CD8-positive, alpha-beta memory T cell (primary cell): ENCODE results near the gene PRRT1B. TPM values are rescaled to one million over a fixed set of nuclear protein-coding genes. Genes with fewer than 3 reads are reported as not detected.

Experiments
- CTCF ChIA-PET: fragments of 350-600 bp; sonication (Branson Sonifier 250); formaldehyde crosslinking; loops from one replicate; lab custom pipeline; 2021; ENCODE audit warnings: antibody characterized with exemption; lab: Charles Lee
- POLR2A ChIA-PET: fragments of 350-600 bp; sonication (Branson Sonifier 250); formaldehyde crosslinking; loops from one replicate; lab custom pipeline; 2021; ENCODE audit warnings: antibody characterized with exemption; lab: Charles Lee
- DNase-seq, 5 donors: peaks; one replicate each; pipeline versions ENCODE4 v3.0.0 to v3.0.0-alpha.2; 2020 to 2022; ENCODE audit warnings: mixed read lengths in 1 of 5
- H3K27ac ChIP-seq: one replicate; pipeline ENCODE4 v1.7.0; 2013; ENCODE audit warnings: low read depth, mild to moderate bottlenecking, low read length, moderate library complexity
- H3K27me3 ChIP-seq: 2 replicates; pipeline ENCODE4 v1.7.0; 2013; ENCODE audit warnings: low read length, mild to moderate bottlenecking; ENCODE audit not compliant: insufficient read depth, poor library complexity, severe bottlenecking
- H3K36me3 ChIP-seq: 2 replicates; pipeline ENCODE4 v1.7.0; 2013; ENCODE audit warnings: mild to moderate bottlenecking, low read length, moderate library complexity; ENCODE audit not compliant: insufficient read depth
- H3K4me1 ChIP-seq: 2 replicates; pipeline ENCODE4 v1.7.0; 2013; ENCODE audit warnings: mild to moderate bottlenecking, low read length, moderate library complexity; ENCODE audit not compliant: insufficient read depth
- H3K4me3 ChIP-seq: 2 replicates; pipeline ENCODE4 v1.7.0; 2013; ENCODE audit warnings: mild to moderate bottlenecking, low read length
- H3K9me3 ChIP-seq: 2 replicates; pipeline ENCODE4 v1.7.0; 2013; ENCODE audit warnings: mild to moderate bottlenecking, low read length
- H3K27ac Mint-ChIP-seq, 8 donors: one replicate each; pipeline ENCODE4 v1.8.0; 2020 to 2021; ENCODE audit warnings: mixed read lengths in 8 of 8, mild to moderate bottlenecking in 6 of 8, inconsistent platforms in 3 of 8, moderate library complexity in 3 of 8
- H3K27me3 Mint-ChIP-seq, 2 donors: one replicate each; pipeline ENCODE4 v1.8.0; 2020 to 2021; ENCODE audit warnings: mixed read lengths in 2 of 2, mild to moderate bottlenecking in 1 of 2, moderate library complexity in 1 of 2
- H3K36me3 Mint-ChIP-seq, 3 donors: one replicate each; pipeline ENCODE4 v1.8.0; 2020 to 2021; ENCODE audit warnings: mixed read lengths in 3 of 3, inconsistent platforms in 1 of 3, mild to moderate bottlenecking in 1 of 3
- H3K4me1 Mint-ChIP-seq, 3 donors: one replicate each; pipeline ENCODE4 v1.8.0; 2020 to 2021; ENCODE audit warnings: mixed read lengths in 3 of 3, inconsistent platforms in 1 of 3, mild to moderate bottlenecking in 1 of 3
- H3K4me3 Mint-ChIP-seq, 7 donors: one replicate each; pipeline ENCODE4 v1.8.0; 2020 to 2021; ENCODE audit warnings: mixed read lengths in 7 of 7, mild to moderate bottlenecking in 6 of 7, moderate library complexity in 4 of 7, inconsistent platforms in 2 of 7
- H3K9me3 Mint-ChIP-seq, 5 donors: one replicate each; pipeline ENCODE4 v1.8.0; 2020 to 2022; ENCODE audit warnings: mixed read lengths in 5 of 5, mild to moderate bottlenecking in 3 of 5, moderate library complexity in 2 of 5, inconsistent platforms in 1 of 5
- polyA plus RNA-seq: library from polyadenylated mRNA; unstranded; fragments of 300-500 nt; fragmentation: Illumina TruSeq; gene quantifications from one replicate; pipeline ENCODE4 v1.2.3, GENCODE V29; 2021
- total RNA-seq, 2 experiments: library from RNA; stranded (reverse); gene quantifications; one replicate each; pipeline ENCODE4 v1.2.3, GENCODE V29; 2021

The PRRT1B gene
- total and polyA plus RNA-seq, 3 experiments from 2014 or later: not detected

DNA sequence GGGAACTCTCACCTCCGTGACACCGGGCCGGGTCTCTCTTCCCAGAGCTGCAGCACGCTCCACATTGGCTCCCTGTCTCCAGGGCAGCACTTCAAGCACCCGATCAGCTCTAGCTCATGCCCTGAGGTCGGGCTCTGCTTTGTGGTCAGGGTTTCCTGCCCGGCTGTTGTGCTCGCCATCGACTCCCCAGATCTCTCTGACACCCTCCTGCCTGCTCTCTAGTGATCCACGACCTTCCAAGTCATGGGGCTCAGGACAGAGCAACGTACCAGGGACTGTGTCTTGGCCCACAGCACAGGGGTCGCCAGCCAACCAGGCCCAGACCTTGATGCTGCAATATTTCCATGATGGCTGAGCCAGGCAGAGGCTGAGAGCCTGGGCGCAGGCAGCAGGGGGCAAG, 45.1 kb downstream of the PRRT1B start:
- no peaks in the 10 kb centered on the region for H3K9me3 Mint-ChIP-seq
- POLR2A ChIA-PET: no interaction called here

GRCh38 chr9:131590907-131591844, 45.9 kb downstream of the PRRT1B start:
- CTCF ChIA-PET: interaction anchor here (0.7 to 9.2 kb wide), 34 partner anchors 10 to 242 kb away, joined by 3 to 119 read pairs (median 4); partner anchors contain the start of gene RAPGEF1
- peaks cover 0 to 1% of the 10 kb centered on the region in 2 donors for H3K27me3 Mint-ChIP-seq
- Histone ChIP-seq H3K27me3 (no peaks in the 10 kb centered on the region), H3K4me3 (no peak overlapping the region), H3K36me3 (peaks cover 17% of the 10 kb centered on the region), H3K27ac (no peak overlapping the region), H3K9me3 (no peaks in the 10 kb centered on the region), H3K4me1 (peaks cover 16% of the 10 kb centered on the region)
- H3K9me3 Mint-ChIP-seq: no peaks in the 10 kb centered on the region
- H3K4me1 Mint-ChIP-seq: peaks cover 25 to 51% (median 38%) of the 10 kb centered on the region in 3 donors
- peak overlapping the region; percentile 76 to 91 (median 86) for H3K27ac Mint-ChIP-seq
- POLR2A ChIA-PET: interaction anchor here (0.8 kb wide), 2 partner anchors 13 to 146 kb away, joined by 3 read pairs; no protein-coding TSS in a partner anchor
- peak overlapping the region in 6 of 7 donors; percentile 29 to 87 (median 48) for H3K4me3 Mint-ChIP-seq
- peak; percentile 66 to 84 (median 68) for DNase-seq
- H3K36me3 Mint-ChIP-seq: peaks cover 0 to 83% (median 6%) of the 10 kb centered on the region in 3 donors

More for the DNA sequence above, 45.1 kb downstream of the PRRT1B start:
- Histone ChIP-seq H3K36me3 (peaks cover 10% of the 10 kb centered on the region), H3K4me3 (no peak overlapping the region), H3K4me1 (peaks cover 22% of the 10 kb centered on the region), H3K27me3 (no peaks in the 10 kb centered on the region), H3K9me3 (no peaks in the 10 kb centered on the region), H3K27ac (no peak overlapping the region)
- peak in 1 of 5 donors; percentile 57 for DNase-seq
- Mint-ChIP-seq H3K27me3 (peaks cover 0 to 1% of the 10 kb centered on the region in 2 donors), H3K27ac (peak overlapping the region; percentile 76 to 91 (median 84)), H3K4me1 (peaks cover 29 to 58% (median 46%) of the 10 kb centered on the region in 3 donors), H3K4me3 (peak overlapping the region in 5 of 7 donors; percentile 29 to 87 (median 58)), H3K36me3 (peaks cover 0 to 76% (median 6%) of the 10 kb centered on the region in 3 donors)
- CTCF ChIA-PET: interaction anchor here (0.7 to 9.2 kb wide), 12 partner anchors 18 to 168 kb away, joined by 3 to 119 read pairs (median 4); partner anchors contain the start of gene RAPGEF1

DNA sequence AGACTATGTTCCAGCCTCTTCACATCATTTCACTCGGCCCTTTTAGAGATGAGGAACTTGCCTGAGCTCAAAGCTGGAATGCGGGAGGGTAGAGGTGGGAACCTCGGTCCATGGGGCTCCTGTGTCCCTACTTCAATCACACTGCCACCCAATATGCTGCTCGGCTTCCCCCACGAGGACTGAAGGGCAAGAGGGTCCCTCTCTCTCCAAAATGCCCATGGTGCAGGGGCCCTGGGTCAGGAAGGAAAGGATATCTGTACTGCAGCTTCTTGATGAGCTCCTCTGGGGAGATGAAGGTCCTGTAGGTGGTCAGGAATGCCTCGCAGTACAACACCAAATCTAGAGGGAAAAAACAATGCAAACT, 46.5 kb downstream of the PRRT1B start:
- Mint-ChIP-seq H3K4me3 (no peak overlapping the region), H3K9me3 (no peaks in the 10 kb centered on the region), H3K36me3 (peaks cover 0 to 89% (median 6%) of the 10 kb centered on the region in 3 donors), H3K27me3 (peaks cover 0 to 1% of the 10 kb centered on the region in 2 donors), H3K27ac (peak overlapping the region; percentile 39 to 91 (median 78)), H3K4me1 (peaks cover 25 to 45% (median 32%) of the 10 kb centered on the region in 3 donors)
- peaks cover 16% of the 10 kb centered on the region for H3K4me1 ChIP-seq
- CTCF ChIA-PET: interaction anchor here (0.7 to 9.2 kb wide), 34 partner anchors 10 to 242 kb away, joined by 3 to 119 read pairs (median 4); partner anchors contain the start of gene RAPGEF1
- no peak overlapping the region for H3K4me3 ChIP-seq
- H3K9me3 ChIP-seq: no peaks in the 10 kb centered on the region
- POLR2A ChIA-PET: interaction anchor here (0.8 kb wide), 2 partner anchors 13 to 145 kb away, joined by 3 read pairs; no protein-coding TSS in a partner anchor
- H3K36me3 ChIP-seq: peaks cover 22% of the 10 kb centered on the region
- no peaks in the 10 kb centered on the region for H3K27me3 ChIP-seq
- H3K27ac ChIP-seq: no peak overlapping the region
- no peak for DNase-seq

DNA sequence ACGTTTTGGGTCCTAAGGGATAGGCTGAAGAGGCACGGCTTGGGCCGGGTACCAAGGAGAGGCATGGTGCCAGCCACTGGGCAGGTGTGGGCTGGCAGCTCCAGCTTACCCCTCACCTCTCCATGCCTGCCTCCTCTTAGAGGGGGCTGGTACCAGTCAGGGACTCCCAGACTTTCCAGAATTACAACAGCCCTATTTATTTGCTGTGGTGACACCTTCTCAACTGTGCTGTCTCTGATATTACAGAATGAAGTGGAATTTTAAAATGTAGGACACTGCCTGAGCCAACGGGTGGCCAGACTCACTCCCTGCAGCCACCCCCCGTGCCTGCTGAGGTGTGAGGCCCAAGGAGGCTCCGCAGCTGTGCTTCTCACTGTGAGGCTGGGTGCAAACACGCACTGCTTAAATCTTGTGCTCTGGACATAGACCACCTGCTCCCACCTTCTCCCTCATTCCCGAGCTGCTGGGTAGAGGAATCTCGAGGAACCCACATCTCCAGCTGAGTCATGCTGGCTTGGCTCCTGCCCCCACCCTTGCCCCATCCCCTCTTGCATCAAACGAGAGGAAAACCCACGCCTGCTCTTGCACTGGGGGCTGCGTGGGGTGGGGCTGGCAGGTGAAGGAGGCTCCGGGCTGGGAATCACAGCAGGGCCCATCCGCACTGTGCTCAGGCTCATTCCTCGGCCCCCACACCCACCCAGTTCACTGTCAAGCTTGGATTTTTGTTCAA, 47.9 kb downstream of the PRRT1B start:
- Mint-ChIP-seq H3K27me3 (peaks cover 0 to 1% of the 10 kb centered on the region in 2 donors), H3K27ac (peak overlapping the region in 5 of 8 donors; percentile 23 to 87 (median 56))

DNA sequence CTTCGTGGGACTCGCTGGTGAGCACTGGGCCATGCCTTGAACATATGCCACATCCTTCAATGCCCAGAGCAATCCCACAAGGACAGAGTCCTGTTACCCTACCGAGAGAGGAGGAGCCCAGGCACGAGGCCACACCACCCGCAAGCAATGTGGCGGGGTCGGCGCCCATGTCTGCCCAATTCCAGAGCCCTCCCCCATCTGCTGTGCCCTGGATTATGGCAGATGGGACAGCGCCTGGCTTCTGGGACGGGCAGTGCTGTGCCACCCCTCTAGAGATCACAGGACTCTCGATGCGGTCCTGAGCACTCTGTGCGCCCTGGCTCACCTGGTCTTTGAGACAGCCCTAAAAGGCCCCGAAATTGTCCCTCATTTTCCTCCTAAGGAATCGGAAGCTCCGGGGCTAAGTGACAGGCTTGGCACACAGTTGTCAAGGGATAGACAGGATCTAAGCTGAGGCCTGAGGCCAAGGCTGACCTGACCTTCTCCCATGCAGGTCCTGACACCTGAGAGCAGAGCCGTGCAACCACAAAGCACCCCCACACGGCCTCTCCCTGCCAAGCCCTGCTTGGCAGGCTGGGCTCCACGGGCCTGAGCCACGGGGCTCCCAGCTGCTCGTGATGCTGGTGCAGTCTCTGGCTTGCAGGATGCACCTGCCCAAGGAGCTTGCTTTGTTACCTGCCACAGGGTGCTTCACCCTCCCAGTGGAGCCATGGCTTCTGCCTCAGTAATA, 48.8 kb downstream of the PRRT1B start:
- no peaks in the 10 kb centered on the region for H3K9me3 ChIP-seq
- no peak for DNase-seq
- H3K27me3 ChIP-seq: no peaks in the 10 kb centered on the region
- H3K4me3 ChIP-seq: no peak overlapping the region
- no peaks in the 10 kb centered on the region for H3K27me3 Mint-ChIP-seq
- no peak overlapping the region for H3K4me3 Mint-ChIP-seq
- H3K36me3 ChIP-seq: peaks cover 39% of the 10 kb centered on the region
- peaks cover 19 to 31% (median 23%) of the 10 kb centered on the region in 3 donors for H3K4me1 Mint-ChIP-seq
- H3K4me1 ChIP-seq: peaks cover 16% of the 10 kb centered on the region
- H3K9me3 Mint-ChIP-seq: no peaks in the 10 kb centered on the region
- ChIA-PET POLR2A (interaction anchor here (0.9 kb wide), 1 partner anchor 11 kb away, joined by 3 read pairs; no protein-coding TSS in a partner anchor), CTCF (interaction anchor here (1.2 to 9.2 kb wide), 3 partner anchors 9 to 148 kb away, joined by 3 to 119 read pairs (median 19); partner anchors contain the start of gene RAPGEF1)
- no peak overlapping the region for H3K27ac ChIP-seq
- peaks cover 0 to 89% (median 1%) of the 10 kb centered on the region in 3 donors for H3K36me3 Mint-ChIP-seq
- peak overlapping the region in 2 of 8 donors; percentile 4 to 74 for H3K27ac Mint-ChIP-seq

More for the DNA sequence above, 47.9 kb downstream of the PRRT1B start:
- H3K9me3 Mint-ChIP-seq: no peaks in the 10 kb centered on the region
- Histone ChIP-seq H3K27me3 (no peaks in the 10 kb centered on the region), H3K4me1 (peaks cover 16% of the 10 kb centered on the region), H3K4me3 (no peak overlapping the region), H3K27ac (no peak overlapping the region), H3K9me3 (no peaks in the 10 kb centered on the region), H3K36me3 (peaks cover 36% of the 10 kb centered on the region)
- ChIA-PET POLR2A (interaction anchor here (0.7 kb wide), 1 partner anchor 151 kb away, joined by 3 read pairs; no protein-coding TSS in a partner anchor), CTCF (interaction anchor here (1.2 to 9.2 kb wide), 4 partner anchors 8 to 148 kb away, joined by 3 to 119 read pairs (median 11); partner anchors contain the start of gene RAPGEF1)
- DNase-seq: no peak
- no peak overlapping the region for H3K4me3 Mint-ChIP-seq
- H3K4me1 Mint-ChIP-seq: peaks cover 19 to 35% (median 23%) of the 10 kb centered on the region in 3 donors
- peaks cover 0 to 91% (median 1%) of the 10 kb centered on the region in 3 donors for H3K36me3 Mint-ChIP-seq

DNA sequence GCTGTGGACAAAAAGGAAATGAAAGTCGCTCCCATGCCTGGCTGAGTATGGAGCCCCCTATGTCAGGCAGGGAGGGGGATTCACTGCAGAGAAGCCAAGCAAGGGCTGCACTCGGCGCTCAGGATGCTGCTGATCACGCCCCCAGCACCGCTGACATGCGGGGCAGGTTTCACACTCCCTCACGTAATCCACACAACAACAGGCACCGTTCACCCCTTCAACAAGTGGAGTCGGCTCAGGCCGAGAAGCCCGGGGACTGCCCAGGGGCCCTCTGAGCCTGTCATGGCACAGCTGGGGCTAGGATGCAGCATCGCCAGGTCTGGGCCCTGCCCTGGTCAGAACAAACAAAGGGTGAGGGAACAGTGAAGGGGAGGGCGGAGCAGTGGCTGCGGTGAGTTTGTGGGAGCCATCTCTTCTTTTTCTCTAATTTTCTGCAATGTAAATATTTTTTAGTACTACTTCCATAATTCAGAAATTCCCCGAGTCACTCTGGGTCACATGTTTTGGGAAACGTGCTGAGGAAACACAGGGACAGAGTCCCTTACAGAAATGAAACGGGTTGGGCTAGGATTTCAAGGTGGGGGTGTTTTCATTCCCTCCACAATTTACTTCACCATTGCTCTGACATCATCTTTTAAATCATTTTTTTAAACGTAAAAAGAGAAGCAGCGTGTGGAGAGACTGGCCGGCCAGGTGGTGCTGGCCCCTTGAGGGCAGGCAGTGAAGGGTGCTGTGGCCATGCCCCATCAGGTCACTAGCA, 49.8 kb downstream of the PRRT1B start:
- DNase-seq: no peak
- H3K36me3 ChIP-seq: peaks cover 37% of the 10 kb centered on the region
- no peak overlapping the region for H3K4me3 ChIP-seq
- ChIA-PET POLR2A (interaction anchor here (0.9 kb wide), 1 partner anchor 10 kb away, joined by 3 read pairs; no protein-coding TSS in a partner anchor), CTCF (interaction anchor here (9.2 kb wide), 1 partner anchor 147 kb away, joined by 119 read pairs; the partner anchor contains the start of gene RAPGEF1)
- Mint-ChIP-seq H3K4me1 (peaks cover 19 to 26% (median 21%) of the 10 kb centered on the region in 3 donors), H3K4me3 (no peak overlapping the region), H3K27me3 (no peaks in the 10 kb centered on the region), H3K9me3 (no peaks in the 10 kb centered on the region), H3K36me3 (peaks cover 0 to 89% (median 4%) of the 10 kb centered on the region in 3 donors), H3K27ac (peak overlapping the region in 1 of 8 donors; percentile 82)
- H3K27ac ChIP-seq: peak overlapping the region; percentile 38
- H3K9me3 ChIP-seq: no peaks in the 10 kb centered on the region
- no peaks in the 10 kb centered on the region for H3K27me3 ChIP-seq
- H3K4me1 ChIP-seq: peaks cover 15% of the 10 kb centered on the region
